Upper lobe of left lung (tissue), 6 donors: ENCODE results near the gene MUCL3. TPM values are rescaled to one million over a fixed set of nuclear protein-coding genes. Genes with fewer than 3 reads are reported as not detected.

Source experiments
- ATAC-seq, 2 donors: fragments of 200-7000 bp; cut with Tn5 transposase; one replicate each; pipeline ENCODE4 v1.9.1; 2022; ENCODE audit warnings: mild to moderate bottlenecking in 2 of 2, moderate library complexity in 2 of 2; ENCODE audit not compliant: low FRiP score in 2 of 2
- DNase-seq, 2 donors: peaks; one replicate each; pipeline ENCODE4 v3.0.0-alpha.2; 2019 to 2020
- H3K27ac ChIP-seq, 4 donors: fragments of 200-600 bp; sonication (generic); one replicate each; pipeline ENCODE4 v1.5.1; 2016 to 2019
- H3K27me3 ChIP-seq, 4 donors: fragments of 200-600 bp; sonication (generic); one replicate each; pipeline ENCODE4 v1.5.1; 2017 to 2019
- H3K36me3 ChIP-seq, 4 donors: fragments of 200-600 bp; sonication (generic); one replicate each; pipeline ENCODE4 v1.5.1; 2016 to 2019
- H3K4me1 ChIP-seq, 4 donors: fragments of 200-600 bp; sonication (generic); one replicate each; pipeline ENCODE4 v1.5.1; 2018 to 2019
- H3K4me3 ChIP-seq, 4 donors: fragments of 200-600 bp; sonication (generic); one replicate each; pipeline ENCODE4 v1.5.1; 2017 to 2019; ENCODE audit warnings: mild to moderate bottlenecking in 2 of 4, moderate library complexity in 1 of 4
- H3K9me3 ChIP-seq, 4 donors: fragments of 200-600 bp; sonication (generic); one replicate each; pipeline ENCODE4 v1.5.1; 2018 to 2019
- EP300 ChIP-seq, 4 donors: sonication (generic); formaldehyde crosslinking; IDR thresholded peaks; one replicate each; pipeline ENCODE4 v1.5.1; 2017; ENCODE audit warnings: antibody characterized with exemption in 4 of 4, control low read depth in 2 of 4
- POLR2A ChIP-seq, 4 donors: fragments of 450-650 bp; IDR thresholded peaks; one replicate each; pipeline ENCODE4 v1.5.1; 2016 to 2017; ENCODE audit warnings: antibody characterized with exemption in 4 of 4, mild to moderate bottlenecking in 2 of 4
- POLR2AphosphoS5 ChIP-seq, 2 donors: sonication (generic); formaldehyde crosslinking; IDR thresholded peaks; one replicate each; pipeline ENCODE4 v1.5.1; 2017; ENCODE audit warnings: antibody characterized with exemption in 2 of 2
- WGBS, 2 donors: methylation state at CpG; one replicate each; pipeline ENCODE4 v1.1.5; 2017 to 2018; 5-methylcytosine and 5-hydroxymethylcytosine counted together
- total RNA-seq, 6 donors: library from RNA; depleted of rRNA in 4 of 6; stranded (reverse); fragments of >200 nt in 4 of 6; gene quantifications; one replicate each; pipeline versions ENCODE4 v1.1.0 to v1.2.1, GENCODE V29; 2016 to 2021
- TF ChIP-seq, protein P1 (sequence below), 6 experiments: fragments of 450-650 bp in 4 of 6; fragments of 200-600 bp in 2 of 6; sonication (generic) in 2 of 6; IDR thresholded peaks; one replicate each; pipeline ENCODE4 v1.5.1; 2016 to 2019; ENCODE audit warnings: antibody characterized with exemption in 6 of 6
- donor health status: DM: no; HTN: no; CAD: no; lungs with moderate emphysema.
- donor health status: DM: no; HTN: yes; CAD: no; lungs with severe emphysema.

Gene MUCL3
- total RNA-seq, 6 donors from 2014 or later = 1.8 to 38.8 (median 5.0) TPM

DNA sequence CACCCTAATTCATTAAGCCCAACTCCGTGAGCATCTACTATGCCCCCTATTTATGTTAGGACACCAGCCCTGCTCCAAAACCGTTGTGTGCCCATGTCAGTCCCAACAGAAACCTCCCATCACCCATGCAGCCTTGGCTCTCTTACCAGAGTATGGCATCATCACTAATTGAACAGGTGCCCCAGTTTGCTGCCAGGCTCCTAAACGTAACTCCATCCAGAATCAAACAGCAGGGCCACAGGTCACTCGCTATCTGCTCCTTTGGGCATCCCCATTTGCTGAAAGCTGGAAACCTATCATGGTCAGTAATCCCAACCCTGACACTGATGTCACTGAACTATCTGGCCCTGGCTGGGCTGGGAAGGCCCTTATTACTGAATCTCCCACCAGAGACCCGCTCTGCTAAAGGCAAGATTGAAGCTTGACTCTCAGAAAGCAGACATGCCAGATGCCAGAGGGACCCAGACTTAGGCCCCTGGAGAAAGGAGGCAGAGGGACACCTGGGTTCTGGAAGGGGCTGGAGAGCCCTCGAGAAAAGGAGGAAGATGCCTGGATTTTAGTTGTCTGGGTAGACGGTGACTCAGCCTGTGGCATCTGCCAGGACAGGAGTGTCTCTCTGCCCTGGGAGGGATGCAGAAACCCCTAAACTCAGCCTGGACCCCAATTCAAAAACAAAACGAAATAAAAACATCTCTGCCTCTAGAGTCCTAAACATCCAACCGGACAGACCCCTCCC is 14.0 kb downstream of the MUCL3 start:
- 61 to 65% methylated on average over 9 of the region's 9 CpGs for WGBS, 2 donors

DNA sequence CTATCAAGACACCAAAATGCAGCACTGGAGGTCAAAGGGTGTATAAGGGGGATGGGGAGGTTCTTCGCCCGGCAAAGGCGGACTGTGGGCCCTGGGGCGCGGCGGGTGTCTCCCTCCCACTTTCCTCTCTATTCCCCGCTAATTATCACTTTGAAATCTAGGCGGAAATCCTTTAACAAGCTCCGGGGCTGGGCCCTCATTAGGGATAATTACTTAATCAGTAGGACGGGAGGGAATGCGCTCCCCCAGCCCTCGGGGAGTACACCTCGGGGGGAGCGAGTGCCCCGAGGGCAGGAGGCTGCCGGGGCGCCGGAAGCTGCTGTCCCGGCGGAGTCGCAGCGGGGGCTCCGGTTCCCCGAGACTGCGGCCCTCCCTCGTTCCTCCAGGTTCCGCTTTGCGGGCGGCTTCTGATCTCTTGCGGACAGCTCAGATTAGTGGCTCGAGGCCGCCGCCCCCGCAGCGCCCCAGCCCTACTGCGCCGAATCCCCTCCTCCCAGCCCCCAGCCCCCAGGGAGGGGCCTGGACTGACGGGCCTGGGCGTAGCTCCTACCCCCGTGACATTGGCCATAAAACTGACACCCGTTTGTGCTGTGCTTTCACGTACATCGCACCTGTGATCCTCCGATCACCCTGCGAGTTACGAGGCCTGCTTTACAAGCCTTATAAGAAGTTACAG is 14.7 kb downstream of the MUCL3 start:
- ATAC-seq (peak; percentile 92), DNase-seq (peak; percentile 71 to 93)
- Histone ChIP-seq H3K36me3 (no peaks in the 10 kb centered on the region), H3K27me3 (no peaks in the 10 kb centered on the region), H3K9me3 (no peaks in the 10 kb centered on the region), H3K4me3 (peak overlapping the region; percentile 19 to 56 (median 45)), H3K27ac (peak overlapping the region; percentile 31 to 84 (median 80)), H3K4me1 (peaks cover 12 to 20% (median 17%) of the 10 kb centered on the region in 4 donors)
- TF ChIP-seq EP300 (IDR thresholded peaks at IDR 0.05) = no peak
- peak in 1 of 4 donors; percentile 60 for TF ChIP-seq POLR2A (IDR thresholded peaks at IDR 0.05)
- TF ChIP-seq POLR2AphosphoS5 (IDR thresholded peaks at IDR 0.05) = no peak
- TF ChIP-seq, protein P1, sequence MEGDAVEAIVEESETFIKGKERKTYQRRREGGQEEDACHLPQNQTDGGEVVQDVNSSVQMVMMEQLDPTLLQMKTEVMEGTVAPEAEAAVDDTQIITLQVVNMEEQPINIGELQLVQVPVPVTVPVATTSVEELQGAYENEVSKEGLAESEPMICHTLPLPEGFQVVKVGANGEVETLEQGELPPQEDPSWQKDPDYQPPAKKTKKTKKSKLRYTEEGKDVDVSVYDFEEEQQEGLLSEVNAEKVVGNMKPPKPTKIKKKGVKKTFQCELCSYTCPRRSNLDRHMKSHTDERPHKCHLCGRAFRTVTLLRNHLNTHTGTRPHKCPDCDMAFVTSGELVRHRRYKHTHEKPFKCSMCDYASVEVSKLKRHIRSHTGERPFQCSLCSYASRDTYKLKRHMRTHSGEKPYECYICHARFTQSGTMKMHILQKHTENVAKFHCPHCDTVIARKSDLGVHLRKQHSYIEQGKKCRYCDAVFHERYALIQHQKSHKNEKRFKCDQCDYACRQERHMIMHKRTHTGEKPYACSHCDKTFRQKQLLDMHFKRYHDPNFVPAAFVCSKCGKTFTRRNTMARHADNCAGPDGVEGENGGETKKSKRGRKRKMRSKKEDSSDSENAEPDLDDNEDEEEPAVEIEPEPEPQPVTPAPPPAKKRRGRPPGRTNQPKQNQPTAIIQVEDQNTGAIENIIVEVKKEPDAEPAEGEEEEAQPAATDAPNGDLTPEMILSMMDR (IDR thresholded peaks at IDR 0.05) = no peak
- 4 to 5% methylated on average over 15 to 38 of the region's 46 CpGs for WGBS, 2 donors

More for the DNA sequence above, 14.0 kb downstream of the MUCL3 start:
- H3K9me3 ChIP-seq = no peaks in the 10 kb centered on the region
- H3K4me3 ChIP-seq = peak overlapping the region in 3 of 4 donors; percentile 38 to 56 (median 52)
- H3K27ac ChIP-seq = peak overlapping the region; percentile 31 to 84 (median 80)
- no peaks in the 10 kb centered on the region for H3K36me3 ChIP-seq
- DNase-seq (no peak), ATAC-seq (peak in 1 of 2 donors; percentile 34)
- H3K4me1 ChIP-seq = peaks cover 12 to 20% (median 17%) of the 10 kb centered on the region in 4 donors
- no peak for TF ChIP-seq POLR2A (IDR thresholded peaks at IDR 0.05)
- TF ChIP-seq, protein P1 (IDR thresholded peaks at IDR 0.05) = no peak
- no peak for TF ChIP-seq POLR2AphosphoS5 (IDR thresholded peaks at IDR 0.05)
- no peak for TF ChIP-seq EP300 (IDR thresholded peaks at IDR 0.05)
- no peaks in the 10 kb centered on the region for H3K27me3 ChIP-seq

DNA sequence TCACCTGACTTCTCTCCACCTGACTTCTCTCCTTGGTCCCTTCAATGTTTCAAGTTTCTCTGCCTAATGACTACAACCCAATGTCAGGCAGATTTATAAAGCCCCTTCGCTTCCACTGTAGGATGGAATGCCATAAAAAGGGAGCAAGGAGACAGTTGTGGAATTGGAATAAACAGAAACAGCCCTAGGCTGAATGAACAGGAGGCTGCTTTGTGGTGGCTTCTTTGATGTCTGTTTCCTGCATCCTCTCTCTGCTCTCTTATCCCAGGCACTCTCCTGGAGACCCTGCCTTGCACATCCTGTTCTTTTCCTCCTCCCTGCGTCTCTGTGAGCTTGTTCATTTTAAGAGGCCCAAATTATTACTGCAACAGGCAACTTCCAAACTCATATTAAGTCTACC is 16.9 kb downstream of the MUCL3 start:
- ATAC-seq = no peak
- 76 to 87% methylated on average over 2 of the region's 2 CpGs for WGBS, 2 donors

DNA sequence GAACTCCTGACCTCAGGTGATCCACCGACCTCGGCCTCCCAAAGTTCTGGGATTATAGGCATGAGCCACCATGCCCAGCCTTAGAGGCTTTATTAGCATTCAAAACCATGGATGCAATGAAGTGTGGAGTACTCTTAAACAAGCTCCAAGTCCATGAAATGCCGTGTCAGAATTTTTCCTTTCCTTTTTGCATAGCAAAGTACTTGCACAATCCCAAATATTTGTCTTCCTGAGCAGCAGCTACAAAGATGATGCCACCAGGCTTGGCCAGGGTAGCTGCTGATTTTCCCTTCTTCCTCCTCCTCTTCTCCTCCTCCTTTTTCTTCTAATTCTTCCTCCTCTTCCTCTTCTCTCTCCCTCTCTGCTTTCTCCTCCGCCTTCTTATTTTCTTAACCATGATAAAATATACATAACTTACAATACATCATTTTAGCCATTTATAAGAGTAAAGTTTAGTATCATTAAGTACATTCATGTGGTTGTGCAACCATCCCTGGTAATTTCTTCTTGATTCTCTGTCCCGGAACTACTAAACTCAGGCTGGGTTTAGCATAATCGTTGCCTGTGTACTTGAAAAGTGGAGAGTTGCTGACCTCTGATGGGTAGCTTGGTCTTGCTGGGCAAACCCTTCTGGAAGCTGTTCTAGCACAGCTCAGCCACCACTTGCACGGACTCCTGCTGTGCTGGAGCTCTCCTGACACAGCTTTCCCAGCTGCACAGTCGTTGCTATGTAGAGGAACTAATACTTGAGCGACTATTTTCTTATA is 20.3 kb downstream of the MUCL3 start:
- DNase-seq (peak in 1 of 2 donors; percentile 73), ATAC-seq (peak; percentile 49 to 68)
- Histone ChIP-seq H3K36me3 (no peaks in the 10 kb centered on the region), H3K4me1 (peaks cover 1 to 20% (median 7%) of the 10 kb centered on the region in 4 donors), H3K27me3 (no peaks in the 10 kb centered on the region), H3K27ac (peak overlapping the region; percentile 11 to 43 (median 34)), H3K4me3 (no peak overlapping the region), H3K9me3 (no peaks in the 10 kb centered on the region)
- TF ChIP-seq POLR2A (IDR thresholded peaks at IDR 0.05) (no peak), POLR2AphosphoS5 (IDR thresholded peaks at IDR 0.05) (no peak), EP300 (IDR thresholded peaks at IDR 0.05) (no peak)
- TF ChIP-seq, protein P1 (IDR thresholded peaks at IDR 0.05) = no peak
- WGBS, 2 donors = 55 to 62% methylated on average over 9 of the region's 9 CpGs

More for the DNA sequence above, 16.9 kb downstream of the MUCL3 start:
- H3K4me1 ChIP-seq = peaks cover 12 to 32% (median 21%) of the 10 kb centered on the region in 4 donors
- H3K9me3 ChIP-seq = no peaks in the 10 kb centered on the region
- H3K4me3 ChIP-seq = no peak overlapping the region
- no peak for DNase-seq
- no peaks in the 10 kb centered on the region for H3K27me3 ChIP-seq
- H3K36me3 ChIP-seq = no peaks in the 10 kb centered on the region
- TF ChIP-seq POLR2A (IDR thresholded peaks at IDR 0.05) (no peak), EP300 (IDR thresholded peaks at IDR 0.05) (no peak), POLR2AphosphoS5 (IDR thresholded peaks at IDR 0.05) (no peak)
- TF ChIP-seq, protein P1 (IDR thresholded peaks at IDR 0.05) = no peak
- H3K27ac ChIP-seq = no peak overlapping the region
